ENCODE results near the gene VRK1. TPM values are rescaled to one million over a fixed set of nuclear protein-coding genes. Genes with fewer than 3 reads are reported as not detected.

Gene VRK1
- total RNA-seq, 2 experiments from 2014 or later = 97.5 to 97.9 TPM

DNA sequence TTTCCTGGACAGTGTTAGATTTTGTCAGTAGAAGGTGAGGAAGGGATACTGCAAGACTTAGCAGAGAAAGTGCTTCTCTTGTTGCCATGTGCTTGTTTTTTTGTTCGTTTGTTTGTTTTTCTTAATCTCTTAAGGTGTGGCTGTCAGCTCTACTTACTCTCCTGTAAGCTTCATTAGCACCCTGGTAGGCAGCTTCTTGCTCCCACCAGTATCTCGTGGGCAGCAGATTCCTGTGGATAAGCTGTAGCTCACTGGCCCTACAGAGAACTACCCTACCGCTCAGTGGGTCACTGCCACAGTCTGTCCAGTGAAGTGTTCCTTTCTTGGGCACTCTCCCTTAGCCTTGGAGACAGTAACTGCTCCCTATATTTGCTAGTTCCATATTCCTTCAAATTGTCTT lies 30.1 kb downstream of the VRK1 start:
- Histone ChIP-seq H3K4me2 (ENCODE audit: low read length) (no peak overlapping the region), H3K4me3 (ENCODE audit: low read depth, low read length, poor library complexity, severe bottlenecking) (no peak overlapping the region), H3K27ac (ENCODE audit: low read depth, low read length, poor library complexity, severe bottlenecking) (no peak overlapping the region), H2AFZ (ENCODE audit: low read length) (no peak overlapping the region), H3K79me2 (ENCODE audit: insufficient read depth, low read depth, low read length) (peaks cover 98% of the 10 kb centered on the region), H3K36me3 (ENCODE audit: insufficient read depth, low read length) (peaks cover 64% of the 10 kb centered on the region), H4K20me1 (ENCODE audit: insufficient read depth, low read length) (peaks cover 8% of the 10 kb centered on the region), H3K9me3 (ENCODE audit: low read length) (peaks cover 38% of the 10 kb centered on the region), H3K9me2 (ENCODE audit: insufficient read depth, low read length) (no peaks in the 10 kb centered on the region), H3K4me1 (ENCODE audit: insufficient read depth, low read length, poor library complexity, severe bottlenecking) (no peaks in the 10 kb centered on the region)
- DNase-seq (ENCODE audit: low spot score) = no peak
- ChIA-PET POLR2A (interaction anchor here (0.7 to 2.4 kb wide), 2 partner anchors 17 to 25 kb away, joined by 3 to 7 read pairs; no protein-coding TSS in a partner anchor), CTCF (ENCODE audit: unreplicated experiment) (no interaction called here)
- no peak for TF ChIP-seq EZH2phosphoT487 (IDR thresholded peaks at IDR 0.05; ENCODE audit: borderline replicate concordance, low read depth, low read length)
- TF ChIP-seq, protein P1, sequence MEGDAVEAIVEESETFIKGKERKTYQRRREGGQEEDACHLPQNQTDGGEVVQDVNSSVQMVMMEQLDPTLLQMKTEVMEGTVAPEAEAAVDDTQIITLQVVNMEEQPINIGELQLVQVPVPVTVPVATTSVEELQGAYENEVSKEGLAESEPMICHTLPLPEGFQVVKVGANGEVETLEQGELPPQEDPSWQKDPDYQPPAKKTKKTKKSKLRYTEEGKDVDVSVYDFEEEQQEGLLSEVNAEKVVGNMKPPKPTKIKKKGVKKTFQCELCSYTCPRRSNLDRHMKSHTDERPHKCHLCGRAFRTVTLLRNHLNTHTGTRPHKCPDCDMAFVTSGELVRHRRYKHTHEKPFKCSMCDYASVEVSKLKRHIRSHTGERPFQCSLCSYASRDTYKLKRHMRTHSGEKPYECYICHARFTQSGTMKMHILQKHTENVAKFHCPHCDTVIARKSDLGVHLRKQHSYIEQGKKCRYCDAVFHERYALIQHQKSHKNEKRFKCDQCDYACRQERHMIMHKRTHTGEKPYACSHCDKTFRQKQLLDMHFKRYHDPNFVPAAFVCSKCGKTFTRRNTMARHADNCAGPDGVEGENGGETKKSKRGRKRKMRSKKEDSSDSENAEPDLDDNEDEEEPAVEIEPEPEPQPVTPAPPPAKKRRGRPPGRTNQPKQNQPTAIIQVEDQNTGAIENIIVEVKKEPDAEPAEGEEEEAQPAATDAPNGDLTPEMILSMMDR (conservative IDR thresholded peaks at IDR 0.05; ENCODE audit: low read length) = no peak
- intact Hi-C loops (cut with micrococcal nuclease; ENCODE audit: unreplicated experiment) = no loop called here
- BruUV-seq (replicated peaks) = no TSS peak

DNA sequence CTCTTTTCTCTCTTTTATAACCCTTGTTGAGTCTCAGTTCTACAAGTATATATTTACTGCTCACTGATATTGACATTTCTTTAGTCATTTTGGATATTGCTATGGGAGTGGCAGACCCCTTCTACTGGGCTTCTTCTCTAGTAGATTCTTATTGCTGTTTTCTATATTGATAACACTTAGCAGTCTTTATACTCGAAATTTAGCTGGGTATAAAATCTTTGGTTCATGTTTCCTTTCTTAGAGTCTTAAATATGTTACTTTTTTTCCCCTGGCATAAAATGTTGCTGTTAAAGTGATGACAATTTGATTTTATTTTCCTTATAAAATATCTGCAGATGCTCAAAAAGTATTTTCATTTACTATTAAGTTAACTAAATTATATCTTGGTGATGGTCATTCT lies 32.6 kb downstream of the VRK1 start:
- no TSS peak for BruUV-seq (replicated peaks)
- ChIA-PET POLR2A (no interaction called here), CTCF (ENCODE audit: unreplicated experiment) (no interaction called here)
- DNase-seq (ENCODE audit: low spot score) = no peak
- H3K79me2 ChIP-seq (ENCODE audit: insufficient read depth, low read depth, low read length) = peaks cover 96% of the 10 kb centered on the region
- intact Hi-C loops (cut with micrococcal nuclease; ENCODE audit: unreplicated experiment) = no loop called here
- no peak overlapping the region for H3K4me3 ChIP-seq (ENCODE audit: low read depth, low read length, poor library complexity, severe bottlenecking)
- peaks cover 29% of the 10 kb centered on the region for H3K9me3 ChIP-seq (ENCODE audit: low read length)
- no peaks in the 10 kb centered on the region for H3K4me1 ChIP-seq (ENCODE audit: insufficient read depth, low read length, poor library complexity, severe bottlenecking)
- peaks cover 71% of the 10 kb centered on the region for H3K36me3 ChIP-seq (ENCODE audit: insufficient read depth, low read length)
- TF ChIP-seq, protein P1 (conservative IDR thresholded peaks at IDR 0.05; ENCODE audit: low read length) = no peak
- no peak for TF ChIP-seq EZH2phosphoT487 (IDR thresholded peaks at IDR 0.05; ENCODE audit: borderline replicate concordance, low read depth, low read length)
- no peak overlapping the region for H2AFZ ChIP-seq (ENCODE audit: low read length)
- H4K20me1 ChIP-seq (ENCODE audit: insufficient read depth, low read length) = peaks cover 14% of the 10 kb centered on the region
- H3K9me2 ChIP-seq (ENCODE audit: insufficient read depth, low read length) = no peaks in the 10 kb centered on the region
- no peak overlapping the region for H3K27ac ChIP-seq (ENCODE audit: low read depth, low read length, poor library complexity, severe bottlenecking)
- no peak overlapping the region for H3K4me2 ChIP-seq (ENCODE audit: low read length)

DNA sequence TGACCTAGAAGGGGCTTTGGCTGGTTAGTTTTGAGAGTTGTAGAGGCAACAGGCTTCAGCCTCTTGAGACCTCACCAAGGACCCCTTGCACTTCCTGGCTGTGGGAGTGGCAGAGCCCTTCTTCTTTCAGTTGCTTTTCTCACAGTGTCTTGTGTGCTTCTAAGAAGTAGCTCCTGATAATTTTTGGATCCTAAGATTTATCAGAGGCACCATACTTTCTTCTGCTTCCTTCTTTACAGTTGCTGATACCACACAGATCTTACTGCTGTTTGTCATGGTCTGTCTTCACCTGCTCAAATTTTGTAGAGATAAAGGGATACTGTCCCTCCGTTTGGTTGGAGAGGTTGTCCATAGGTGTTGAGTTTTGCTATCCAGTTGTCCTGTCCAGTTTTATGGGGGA lies 33.8 kb downstream of the VRK1 start:
- H2AFZ ChIP-seq (ENCODE audit: low read length) = no peak overlapping the region
- no peak overlapping the region for H3K4me3 ChIP-seq (ENCODE audit: low read depth, low read length, poor library complexity, severe bottlenecking)
- H3K4me1 ChIP-seq (ENCODE audit: insufficient read depth, low read length, poor library complexity, severe bottlenecking) = no peaks in the 10 kb centered on the region
- no peak for DNase-seq (ENCODE audit: low spot score)
- BruUV-seq (replicated peaks) = no TSS peak
- POLR2A ChIA-PET = interaction anchor here (1.8 kb wide), 1 partner anchor 17 kb away, joined by 5 read pairs; no protein-coding TSS in a partner anchor
- CTCF ChIA-PET (ENCODE audit: unreplicated experiment) = no interaction called here
- no peak overlapping the region for H3K27ac ChIP-seq (ENCODE audit: low read depth, low read length, poor library complexity, severe bottlenecking)
- H3K9me2 ChIP-seq (ENCODE audit: insufficient read depth, low read length) = no peaks in the 10 kb centered on the region
- H3K9me3 ChIP-seq (ENCODE audit: low read length) = peaks cover 29% of the 10 kb centered on the region
- no peak overlapping the region for H3K4me2 ChIP-seq (ENCODE audit: low read length)
- intact Hi-C loops (cut with micrococcal nuclease; ENCODE audit: unreplicated experiment) = no loop called here
- peaks cover 14% of the 10 kb centered on the region for H4K20me1 ChIP-seq (ENCODE audit: insufficient read depth, low read length)
- H3K79me2 ChIP-seq (ENCODE audit: insufficient read depth, low read depth, low read length) = peaks cover 84% of the 10 kb centered on the region
- no peak for TF ChIP-seq EZH2phosphoT487 (IDR thresholded peaks at IDR 0.05; ENCODE audit: borderline replicate concordance, low read depth, low read length)
- TF ChIP-seq, protein P1 (conservative IDR thresholded peaks at IDR 0.05; ENCODE audit: low read length) = no peak
- peaks cover 82% of the 10 kb centered on the region for H3K36me3 ChIP-seq (ENCODE audit: insufficient read depth, low read length)
